SU-DHL-6 (cell line): ENCODE results near the gene THRA.

Source experiments
- CTCF ChIP-seq: fragments of 200-600 bp; sonication (generic); IDR thresholded peaks from one replicate; pipeline ENCODE4 v1.5.1; 2017; ENCODE audit warnings: antibody characterized with exemption, mild to moderate bottlenecking, low read length, moderate library complexity; ENCODE audit not compliant: insufficient read depth, poor library complexity, severe bottlenecking
- EZH2phosphoT487 ChIP-seq: fragments of 200-600 bp; sonication (generic), shearing (Covaris generic); conservative IDR thresholded peaks from 2 replicates; pipeline ENCODE4 v1.6.1; 2018; ENCODE audit warnings: mild to moderate bottlenecking, antibody characterized with exemption, low read length, moderate library complexity, mixed read lengths

- TF ChIP-seq CTCF: no peak
- TF ChIP-seq EZH2phosphoT487: no peak
Measured at GRCh38 chr17:40061609-40062038, 1.1 kb upstream of the THRA start.
